GM20431 (cell line): ENCODE measurements around the gene RFX3.

ENCODE experiments used
- in situ Hi-C: fragments of 300-500 bp; cut with MseI, MboI; formaldehyde crosslinking; loops from one replicate; pipeline ENCODE4 v1.15.0; 2020; ENCODE audit warnings: low sequenced_read_pairs; ENCODE audit not compliant: unreplicated experiment

Gene RFX3

DNA sequence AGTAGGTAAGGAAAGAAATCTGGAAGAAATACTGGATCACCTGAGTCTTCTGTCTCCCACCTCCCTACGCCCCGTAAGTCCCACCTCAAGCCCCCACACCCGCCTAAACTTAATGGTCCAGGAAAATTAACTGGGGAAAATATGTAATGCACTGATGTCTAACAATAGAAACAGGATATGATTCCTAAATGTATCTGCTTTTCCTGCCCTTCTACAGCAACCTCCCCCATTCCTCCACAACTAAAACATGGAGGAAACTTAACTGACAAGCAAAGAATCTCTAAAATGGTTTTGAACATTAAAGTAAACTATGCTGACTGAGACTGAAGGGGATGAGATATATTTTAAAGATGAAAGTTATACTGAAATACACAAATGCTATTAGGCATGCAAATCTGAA is 10.4 kb downstream of the RFX3 start:
- in situ Hi-C loops = no loop called here

- in situ Hi-C loops = no loop called here
Measured at GRCh38 chr9:3514786-3515185, 11.0 kb downstream of the RFX3 start.

GRCh38 chr9:3513265-3513818 is 12.5 kb downstream of the RFX3 start:
- in situ Hi-C loops = no loop called here

- in situ Hi-C loops = no loop called here
Measured at GRCh38 chr9:3511551-3511950, 14.2 kb downstream of the RFX3 start.

DNA sequence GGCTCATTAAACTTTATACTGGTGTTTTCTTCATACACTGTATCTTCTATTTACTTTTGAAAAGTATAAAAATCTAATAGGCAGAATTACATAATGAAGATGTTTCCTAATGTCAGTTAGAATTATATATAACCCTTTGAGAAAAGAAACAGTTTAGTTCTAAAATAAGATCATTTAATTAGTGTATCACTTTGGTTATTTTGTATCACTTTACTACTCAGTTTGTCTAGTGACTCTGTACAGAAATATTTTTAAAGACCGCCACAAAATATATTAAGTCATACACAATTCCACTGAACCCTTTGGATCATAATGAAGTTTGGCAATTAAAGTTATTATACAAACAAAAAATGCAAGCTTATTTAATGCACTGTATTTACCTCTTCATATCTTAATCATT is 15.0 kb downstream of the RFX3 start:
- in situ Hi-C loops = no loop called here

- in situ Hi-C loops = no loop called here
Measured at GRCh38 chr9:3509926-3510325, 15.9 kb downstream of the RFX3 start.

GRCh38 chr9:3508521-3509291 is 17.1 kb downstream of the RFX3 start:
- in situ Hi-C loops = no loop called here

DNA sequence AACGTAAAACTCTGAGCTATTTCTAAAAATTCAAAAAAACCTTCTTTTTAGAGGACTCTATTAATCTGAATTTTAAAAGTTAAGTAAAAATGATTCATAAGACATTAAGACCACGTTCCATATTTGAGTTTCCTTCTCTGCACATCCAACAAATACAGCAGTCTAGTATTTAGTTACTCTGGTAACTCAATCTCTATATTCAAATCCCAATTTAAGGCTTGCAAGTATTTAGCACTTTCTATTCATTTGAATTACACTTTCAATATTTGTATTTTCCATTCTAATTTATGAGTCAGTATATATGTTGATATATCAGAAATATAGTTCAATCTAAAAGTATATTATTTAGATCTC is 17.7 kb downstream of the RFX3 start:
- in situ Hi-C loops = no loop called here

DNA sequence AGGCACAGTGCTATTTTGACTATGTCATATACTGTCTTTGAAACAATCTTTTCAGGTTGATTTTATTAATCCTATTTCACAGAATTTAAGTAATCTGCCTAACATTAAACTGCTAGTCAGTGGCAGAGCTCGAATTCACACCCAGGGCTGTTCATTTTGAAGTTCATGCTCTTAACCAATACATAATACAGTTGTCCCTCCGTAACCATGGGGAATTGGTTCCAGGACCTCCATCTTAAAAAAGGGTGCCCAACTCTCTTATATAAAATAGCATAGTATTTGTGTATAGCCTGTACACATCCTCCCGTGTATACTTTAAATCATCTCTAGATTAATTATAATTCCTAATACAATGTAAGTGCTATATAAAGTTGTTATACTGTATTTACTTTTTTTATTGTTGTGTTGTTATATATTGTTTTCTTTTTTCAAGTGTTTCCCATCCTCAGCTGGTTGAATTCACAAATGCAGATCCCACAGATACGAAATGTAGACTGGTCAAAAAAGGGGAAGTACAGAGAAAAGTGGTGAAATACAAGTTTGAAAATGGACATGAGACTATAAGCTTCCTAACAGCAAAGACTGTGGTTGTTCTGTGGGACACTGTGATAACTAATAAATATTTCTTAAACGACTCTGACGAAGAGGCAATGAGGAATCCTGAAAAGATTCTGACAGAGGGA is 18.3 kb downstream of the RFX3 start:
- in situ Hi-C loops = no loop called here

GRCh38 chr9:3506164-3506563 is 19.6 kb downstream of the RFX3 start:
- in situ Hi-C loops = no loop called here

GRCh38 chr9:3502560-3503398 is 23.0 kb downstream of the RFX3 start:
- in situ Hi-C loops = no loop called here

DNA sequence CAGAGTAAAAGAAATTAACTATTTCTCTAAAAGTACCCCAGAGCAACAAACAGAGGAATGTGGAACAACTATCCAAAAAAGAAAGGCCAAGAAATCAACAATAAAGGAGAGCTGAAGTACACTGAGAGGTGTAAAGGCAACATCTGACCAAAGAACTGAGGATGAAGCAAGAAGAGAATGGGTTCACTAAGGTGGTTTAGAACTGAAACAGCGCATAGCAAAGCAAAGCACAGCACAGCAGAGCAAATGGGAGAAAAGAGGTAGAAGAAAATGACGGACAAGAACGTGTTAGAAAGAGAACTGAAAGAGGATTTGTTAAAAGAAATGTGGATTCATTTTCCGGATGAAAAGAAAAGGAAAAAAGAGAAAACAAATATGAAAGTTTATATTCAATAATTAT is 25.8 kb downstream of the RFX3 start:
- in situ Hi-C loops = no loop called here

DNA sequence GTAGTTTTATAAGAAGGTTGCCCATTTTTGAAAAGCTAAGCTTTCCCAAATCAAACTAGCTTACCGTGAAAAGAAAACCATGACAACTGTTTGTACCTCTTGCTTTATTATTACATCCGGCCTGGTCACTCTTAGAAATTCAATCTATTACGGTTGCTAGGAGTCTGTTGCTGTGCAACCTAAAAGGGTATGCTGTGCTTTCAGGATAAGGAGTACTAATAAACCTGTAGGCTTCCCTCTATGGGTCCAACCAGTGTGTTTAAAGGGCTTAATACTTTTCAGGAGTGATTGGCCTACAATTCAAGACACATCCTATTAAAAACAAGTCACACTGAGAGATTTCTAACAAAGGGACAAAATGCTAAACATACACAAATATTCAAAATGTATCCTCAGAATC is 27.1 kb downstream of the RFX3 start:
- in situ Hi-C loops = no loop called here

- in situ Hi-C loops = no loop called here
Measured at GRCh38 chr9:3497857-3498256, 27.9 kb downstream of the RFX3 start.

DNA sequence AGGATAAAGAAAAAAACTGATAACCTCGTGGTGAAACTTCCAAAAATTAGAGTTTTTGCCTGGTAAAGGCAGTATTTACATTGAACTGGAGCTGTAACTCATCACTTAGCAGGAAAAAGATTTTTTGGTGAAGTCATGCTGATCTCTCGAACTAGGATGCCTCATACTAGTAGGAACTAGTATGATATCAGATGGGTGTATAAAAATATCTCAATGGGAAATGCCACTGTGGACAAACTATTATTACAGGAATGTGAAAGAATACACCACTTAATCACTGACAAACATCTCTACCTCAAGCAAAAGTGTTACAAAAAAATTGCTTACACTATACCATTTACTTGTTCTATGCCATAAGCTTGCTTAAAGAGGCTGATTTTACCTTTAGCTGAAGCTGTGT is 28.4 kb downstream of the RFX3 start:
- in situ Hi-C loops = no loop called here

GRCh38 chr9:3495855-3496254 is 29.9 kb downstream of the RFX3 start:
- in situ Hi-C loops = no loop called here

DNA sequence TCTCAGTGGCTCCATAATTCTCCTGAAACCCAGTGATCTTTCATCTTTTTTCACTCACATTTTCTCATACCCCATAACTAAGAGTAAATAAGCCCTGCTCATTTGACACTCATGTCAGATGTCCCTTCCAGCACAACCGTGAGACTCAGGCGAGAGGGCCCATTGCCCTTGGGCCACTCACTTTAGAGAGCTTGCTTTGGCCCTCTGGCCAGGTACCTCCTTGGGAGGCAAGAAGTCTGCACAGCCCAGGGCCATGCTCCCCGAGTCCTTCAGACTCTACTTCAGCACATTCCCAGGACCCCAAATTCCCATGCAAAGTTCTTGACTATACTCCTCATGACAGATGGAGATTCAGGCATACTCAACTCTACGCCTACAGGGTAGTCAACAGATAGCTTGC is 33.6 kb downstream of the RFX3 start:
- in situ Hi-C loops = no loop called here

GRCh38 chr9:3491450-3491849 is 34.4 kb downstream of the RFX3 start:
- in situ Hi-C loops = no loop called here

- in situ Hi-C loops = no loop called here
Measured at GRCh38 chr9:3490957-3491356, 34.8 kb downstream of the RFX3 start.

- in situ Hi-C loops = no loop called here
Measured at GRCh38 chr9:3482578-3482977, 43.2 kb downstream of the RFX3 start.

GRCh38 chr9:3480353-3480655 is 45.5 kb downstream of the RFX3 start:
- in situ Hi-C loops = no loop called here
